ENCODE data around the gene TMEM52B. TPM values are rescaled to one million over a fixed set of nuclear protein-coding genes. Genes with fewer than 3 reads are reported as not detected.
"Not testable (repeated sequence)": the region's sequence is repeated elsewhere in the genome, so short reads cannot be mapped to it uniquely, and the experiment has no call there.

Gene TMEM52B
- total and polyA plus RNA-seq, 7 donors = not detected

DNA sequence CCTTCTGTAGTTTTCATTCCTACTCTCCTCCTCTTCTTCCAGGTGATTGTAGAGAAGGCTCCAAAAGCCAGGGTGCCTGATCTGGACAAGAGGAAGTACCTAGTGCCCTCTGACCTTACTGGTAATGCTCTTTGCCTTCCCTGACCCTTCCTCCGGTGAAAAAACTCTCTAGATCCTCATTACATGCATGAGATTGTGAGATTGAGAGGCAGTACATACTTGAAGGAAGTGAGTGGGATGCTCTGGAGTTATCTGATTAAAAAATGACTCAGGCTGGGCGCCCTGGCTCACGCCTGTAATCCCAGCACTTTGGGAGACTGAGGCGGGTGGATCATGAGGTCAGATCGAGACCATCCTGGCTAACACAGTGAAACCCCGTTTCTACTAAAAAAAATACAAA is 39.2 kb downstream of the TMEM52B start:
- intact Hi-C loops (cut with DNase I) = no loop called here
- DNase-seq (no peak), ATAC-seq (no peak)
- H3K27ac ChIP-seq = peak overlapping the region; percentile 100
- H3K36me3 ChIP-seq (ENCODE audit: insufficient read depth in 1 of 2, low read depth in 1 of 2) = peaks cover 16 to 81% of the 10 kb centered on the region in 2 donors
- no peaks in the 10 kb centered on the region for H3K27me3 ChIP-seq (ENCODE audit: insufficient read depth in 3 of 3, low read length in 2 of 3)
- H3K4me1 ChIP-seq = peaks cover 52% of the 10 kb centered on the region
- 86 to 91% (median 90%) methylated on average over 6 of the region's 6 CpGs for WGBS, 3 donors
- H3K4me3 ChIP-seq = peak overlapping the region; percentile 6
- no peak for TF ChIP-seq CTCF (IDR thresholded peaks at IDR 0.05)
- no peaks in the 10 kb centered on the region for H3K9me3 ChIP-seq

- intact Hi-C loops (cut with DNase I) = loop anchor here in 1 of 2 donors (10.0 kb wide), 1 partner anchor 144 kb away; no protein-coding TSS in a partner anchor
- H3K9me3 ChIP-seq = no peaks in the 10 kb centered on the region
- DNase-seq (peak; percentile 82 to 90), ATAC-seq (peak; percentile 84 to 96 (median 94))
- H3K27ac ChIP-seq = peak overlapping the region; percentile 100
- peaks cover 45% of the 10 kb centered on the region for H3K4me1 ChIP-seq
- H3K4me3 ChIP-seq = peak overlapping the region; percentile 33
- TF ChIP-seq CTCF (IDR thresholded peaks at IDR 0.05) = no peak
- peaks cover 16 to 88% of the 10 kb centered on the region in 2 donors for H3K36me3 ChIP-seq (ENCODE audit: insufficient read depth in 1 of 2, low read depth in 1 of 2)
- whole genome bisulfite sequencing, 3 donors = 20 to 27% (median 22%) methylated on average over 8 of the region's 8 CpGs
- no peaks in the 10 kb centered on the region for H3K27me3 ChIP-seq (ENCODE audit: insufficient read depth in 3 of 3, low read length in 2 of 3)
Observed at GRCh38 chr12:10220398-10221077, 41.7 kb downstream of the TMEM52B start.

GRCh38 chr12:10221846-10222245 is 43.0 kb downstream of the TMEM52B start:
- no peak for TF ChIP-seq CTCF (IDR thresholded peaks at IDR 0.05)
- DNase-seq = no peak
- Histone ChIP-seq H3K27ac (peak overlapping the region; percentile 100), H3K4me3 (no peak overlapping the region), H3K9me3 (no peaks in the 10 kb centered on the region), H3K27me3 (ENCODE audit: insufficient read depth in 3 of 3, low read length in 2 of 3) (no peaks in the 10 kb centered on the region), H3K4me1 (peaks cover 35% of the 10 kb centered on the region), H3K36me3 (ENCODE audit: insufficient read depth in 1 of 2, low read depth in 1 of 2) (peaks cover 16 to 75% of the 10 kb centered on the region in 2 donors)
- WGBS, 3 donors = 80 to 88% (median 82%) methylated on average over 5 of the region's 5 CpGs
- ATAC-seq = no peak
- intact Hi-C loops (cut with DNase I) = loop anchor here in 1 of 2 donors (10.0 kb wide), 1 partner anchor 143 kb away; no protein-coding TSS in a partner anchor

- intact Hi-C loops (cut with DNase I) = loop anchor here in 1 of 2 donors (10.0 kb wide), 1 partner anchor 142 kb away; no protein-coding TSS in a partner anchor
- DNase-seq (no peak), ATAC-seq (no peak)
- 81 to 87% (median 83%) methylated on average over 5 of the region's 5 CpGs for WGBS, 3 donors
- no peak for TF ChIP-seq CTCF (IDR thresholded peaks at IDR 0.05)
- Histone ChIP-seq H3K27me3 (ENCODE audit: insufficient read depth in 3 of 3, low read length in 2 of 3) (no peaks in the 10 kb centered on the region), H3K4me3 (no peak overlapping the region), H3K9me3 (no peaks in the 10 kb centered on the region), H3K27ac (no peak overlapping the region), H3K4me1 (peaks cover 23% of the 10 kb centered on the region), H3K36me3 (ENCODE audit: insufficient read depth in 1 of 2, low read depth in 1 of 2) (peaks cover 12 to 61% of the 10 kb centered on the region in 2 donors)
Observed at GRCh38 chr12:10223208-10223607, 44.4 kb downstream of the TMEM52B start.

DNA sequence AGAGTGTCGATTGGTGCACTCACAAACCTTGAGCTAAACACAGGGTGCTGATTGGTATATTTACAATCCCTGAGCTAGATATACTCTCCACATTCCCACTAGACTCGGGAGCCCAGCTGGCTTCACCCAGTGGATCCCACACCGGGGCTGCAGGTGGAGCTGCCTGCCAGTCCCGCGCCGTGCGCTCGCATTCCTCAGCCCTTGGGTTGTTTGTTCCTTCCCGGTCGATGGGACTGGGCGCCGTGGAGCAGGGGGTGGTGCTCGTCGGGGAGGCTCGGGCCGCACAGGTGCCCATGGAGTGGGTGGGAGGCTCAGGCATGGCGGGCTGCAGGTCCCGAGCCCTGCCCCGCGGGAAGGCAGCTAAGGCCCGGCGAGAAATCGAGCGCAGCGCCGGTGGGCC is 46.6 kb downstream of the TMEM52B start:
- DNase-seq; ATAC-seq; H3K4me1 ChIP-seq; H3K4me3 ChIP-seq; H3K9me3 ChIP-seq; H3K27ac ChIP-seq; H3K27me3 ChIP-seq (ENCODE audit: insufficient read depth in 3 of 3, low read length in 2 of 3): not testable (repeated sequence)
- H3K36me3 ChIP-seq (ENCODE audit: insufficient read depth in 1 of 2, low read depth in 1 of 2) = peaks cover 12 to 39% of the 10 kb centered on the region in 2 donors
- WGBS, 3 donors = 87 to 96% (median 94%) methylated on average over 19 to 20 of the region's 26 CpGs
- intact Hi-C loops (cut with DNase I) = loop anchor here in 1 of 2 donors (10.0 kb wide), 1 partner anchor 139 kb away; no protein-coding TSS in a partner anchor

All from psoas muscle (tissue), 8 donors.